Measurements from ENCODE around the gene PARD3B.

DNA sequence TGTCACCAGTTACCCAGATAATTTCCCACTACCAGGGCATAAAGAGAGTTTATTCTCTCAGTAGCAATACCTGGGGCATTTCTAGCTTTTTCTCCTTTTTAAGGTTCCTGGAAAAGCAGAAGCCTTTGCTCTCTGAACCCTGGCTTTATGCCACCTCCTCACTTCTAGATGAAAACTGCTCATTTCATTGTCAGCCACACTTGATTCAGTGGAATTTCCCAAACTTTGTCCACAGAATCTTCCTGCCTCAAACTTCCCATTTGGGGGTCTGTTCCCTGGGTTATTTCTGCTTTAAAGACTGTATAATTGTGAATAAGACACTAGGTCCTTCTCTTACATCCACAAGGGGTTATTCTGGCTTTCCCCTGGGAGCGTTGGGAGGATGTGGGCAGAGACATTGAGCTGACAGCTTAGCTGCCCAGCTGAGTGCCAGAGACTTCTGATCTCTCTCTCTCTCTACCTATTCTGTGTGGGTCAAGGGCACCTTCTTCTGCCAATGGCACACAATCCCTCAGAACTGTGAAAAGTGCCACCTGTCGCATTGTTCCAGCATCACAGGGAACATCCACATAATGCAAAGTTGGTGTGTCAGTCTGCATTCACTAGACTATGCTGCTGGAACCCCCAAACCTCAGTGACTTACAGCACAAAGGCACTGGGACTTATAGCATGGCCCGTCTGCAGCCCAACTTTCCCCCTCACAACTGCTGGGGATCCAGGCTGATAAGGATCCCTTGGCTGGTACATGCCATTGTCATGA is 1117.1 kb downstream of the PARD3B start:
- TF ChIP-seq POLR2A (IDR thresholded peaks at IDR 0.05): no peak
- no peak for TF ChIP-seq CTCF (IDR thresholded peaks at IDR 0.05)
